Measurements from ENCODE around the gene ITGA5.

DNA sequence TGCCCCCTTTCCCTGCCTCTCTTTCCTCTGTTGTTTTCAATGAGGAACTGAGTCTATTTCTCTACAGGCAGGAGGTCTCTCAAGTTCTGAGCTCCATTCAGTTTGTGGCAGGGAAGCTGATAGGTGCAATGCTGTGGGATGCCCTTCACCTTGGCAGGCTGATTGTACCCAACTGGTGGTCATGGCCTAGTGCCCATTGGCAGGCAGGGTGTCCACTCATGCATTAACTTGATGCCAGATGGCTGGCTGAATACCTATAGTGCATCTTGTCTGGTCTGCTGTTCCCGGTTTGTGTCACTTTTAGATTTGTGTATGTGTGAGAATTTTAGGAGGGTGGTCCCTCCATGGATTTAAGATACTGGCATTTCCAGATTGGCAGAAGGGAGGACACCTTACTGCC, 20.0 kb upstream of the ITGA5 start:
- TF ChIP-seq EP300 (IDR thresholded peaks at IDR 0.05; ENCODE audit: low read depth) (no peak), CTCF (IDR thresholded peaks at IDR 0.05) (no peak)

All from transverse colon (tissue), 3 donors.